Measurements from ENCODE around the gene PKP1.

DNA sequence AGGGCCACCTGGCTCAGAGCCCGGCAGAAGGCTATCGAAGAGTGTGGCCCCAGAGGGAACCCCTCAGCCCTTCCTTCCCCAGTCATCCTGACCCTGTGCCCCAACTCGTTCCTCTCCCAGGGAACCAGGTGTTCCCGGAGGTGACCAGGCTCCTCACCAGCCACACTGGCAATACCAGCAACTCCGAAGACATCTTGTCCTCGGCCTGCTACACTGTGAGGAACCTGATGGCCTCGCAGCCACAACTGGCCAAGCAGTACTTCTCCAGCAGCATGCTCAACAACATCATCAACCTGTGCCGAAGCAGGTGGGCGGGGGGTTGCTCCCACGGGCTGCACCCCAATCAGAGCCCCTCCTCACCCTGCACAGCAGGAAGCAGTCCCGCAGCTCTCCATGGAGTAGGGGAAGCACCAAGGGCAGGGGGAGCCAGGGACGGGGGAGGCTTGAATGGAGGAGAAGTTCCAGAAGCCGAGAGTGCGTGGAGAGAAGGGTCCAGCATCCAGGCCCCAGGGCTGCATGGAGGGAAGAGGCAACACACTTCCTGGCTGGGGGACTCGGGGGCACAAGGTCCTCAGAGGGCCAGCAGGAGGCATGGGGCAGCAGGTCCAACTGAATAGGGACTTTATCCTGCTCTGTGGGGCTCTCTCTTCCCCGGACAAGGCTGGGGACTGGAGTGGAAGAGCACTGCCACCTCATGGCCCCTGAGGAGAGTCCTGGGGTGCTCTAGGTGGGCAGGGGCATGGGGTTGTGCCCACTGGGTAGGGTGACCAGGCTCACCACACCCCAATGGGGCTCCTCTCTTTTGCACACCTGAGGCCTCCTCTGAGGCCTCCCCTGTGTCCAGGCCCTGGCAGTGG lies 41.7 kb downstream of the PKP1 start:
- TF ChIP-seq GATA3 (IDR thresholded peaks at IDR 0.05; ENCODE audit: low read depth, low read length), result no peak
- no peak for TF ChIP-seq GATA2 (IDR thresholded peaks at IDR 0.05; ENCODE audit: low read depth, low read length)
